HCT116 (cell line): Measurements from ENCODE around the gene ATG4B. TPM values are rescaled to one million over a fixed set of nuclear protein-coding genes. Genes with fewer than 3 reads are reported as not detected.

Experiments
- ATAC-seq: fragments of 200-7000 bp; cut with Tn5 transposase; 2 replicates; pipeline ENCODE4 v1.9.1; 2020; ENCODE audit warnings: mild to moderate bottlenecking, moderate library complexity
- BruUV-seq: library from RNA; stranded (reverse); fragments of 400-500 nt; replicated peaks from 2 replicates; lab custom pipeline; 2021; lab: Mats Ljungman, UMichigan
- CTCF ChIA-PET: fragments of 300-600 bp; sonication (Branson Sonifier 250); formaldehyde crosslinking; loops from one replicate; lab custom pipeline; 2021; ENCODE audit warnings: antibody characterized with exemption; lab: Charles Lee
- POLR2A ChIA-PET: fragments of 300-600, 350-600 bp; sonication (Branson Sonifier 250); formaldehyde crosslinking; loops from one replicate; lab custom pipeline; 2021; ENCODE audit warnings: antibody characterized with exemption; lab: Charles Lee
- RAD21 ChIA-PET, 2 experiments: fragments of 300-600 bp; sonication (Branson Sonifier 250); formaldehyde crosslinking; loops; one replicate each; lab custom pipeline; 2023; ENCODE audit warnings: low total read pairs in 2 of 2; ENCODE audit not compliant: uncharacterized antibody in 2 of 2, unreplicated experiment in 2 of 2, low non-redundant PET in 1 of 2; lab: Charles Lee
- DNase-seq: peaks from one replicate; pipeline ENCODE4 v3.0.0-alpha.2; 2010; ENCODE audit warnings: low read depth, low spot score
- H2AFZ ChIP-seq: fragments of 200-600 bp; shearing (Covaris generic), sonication (generic); 2 replicates; pipeline ENCODE4 v1.6.1; 2017; ENCODE audit warnings: low read depth, mixed run types, mixed read lengths, antibody characterized with exemption, low read length; ENCODE audit not compliant: poor library complexity, severe bottlenecking
- H3K27ac ChIP-seq: 2 replicates; pipeline ENCODE4 v1.5.1; 2012; ENCODE audit warnings: low read depth, low read length
- H3K27me3 ChIP-seq: fragments of 200-600 bp; sonication (generic); 2 replicates; pipeline ENCODE4 v1.6.1; 2016; ENCODE audit warnings: mixed run types, low read length, mixed read lengths; ENCODE audit not compliant: insufficient read depth
- H3K36me3 ChIP-seq, 2 experiments: fragments of 200-500 bp in 1 of 2; fragments of 200-600 bp in 1 of 2; sonication (Bioruptor generic) in 1 of 2; sonication (generic) in 1 of 2; 2 replicates each; pipeline versions ENCODE4 v1.5.1 to v1.6.1; 2014 to 2016; ENCODE audit warnings: low read length in 2 of 2, inconsistent platforms in 1 of 2, mixed read lengths in 1 of 2, mixed run types in 1 of 2; ENCODE audit not compliant: insufficient read depth in 2 of 2, control insufficient read depth in 1 of 2
- H3K4me1 ChIP-seq, 2 experiments: fragments of 200-600 bp in 1 of 2; sonication (generic) in 1 of 2; 2 replicates each; pipeline versions ENCODE4 v1.5.1 to v1.6.1; 2012 to 2017; ENCODE audit warnings: low read length in 2 of 2, inconsistent platforms in 1 of 2, mild to moderate bottlenecking in 1 of 2, mixed read lengths in 1 of 2, mixed run types in 1 of 2, moderate library complexity in 1 of 2; ENCODE audit not compliant: insufficient read depth in 2 of 2, control insufficient read depth in 1 of 2
- H3K4me2 ChIP-seq: fragments of 200-600 bp; sonication (generic); 2 replicates; pipeline ENCODE4 v1.6.1; 2017; ENCODE audit warnings: mixed run types, low read length, mixed read lengths
- H3K4me3 ChIP-seq, 2 experiments: fragments of 200-600 bp in 1 of 2; sonication (generic) in 1 of 2; replicated peaks in 1 of 2; 2 replicates each; pipeline ENCODE4 v1.5.1; 2011 to 2016; ENCODE audit warnings: low read length in 2 of 2, control low read depth in 1 of 2, low read depth in 1 of 2, mild to moderate bottlenecking in 1 of 2, mixed read lengths in 1 of 2, mixed run types in 1 of 2
- H3K79me2 ChIP-seq: fragments of 200-600 bp; sonication (generic); 2 replicates; pipeline ENCODE4 v1.6.1; 2017; ENCODE audit warnings: mild to moderate bottlenecking, mixed run types, low read length, moderate library complexity, mixed read lengths; ENCODE audit not compliant: insufficient read depth
- H3K9ac ChIP-seq: fragments of 200-600 bp; sonication (generic); 2 replicates; pipeline ENCODE4 v1.6.1; 2016; ENCODE audit warnings: low read length, mixed read lengths
- H3K9me2 ChIP-seq: fragments of 200-600 bp; sonication (generic), shearing (Covaris generic); 2 replicates; pipeline ENCODE4 v1.6.1; 2017; ENCODE audit warnings: mixed run types, mild to moderate bottlenecking, moderate library complexity; ENCODE audit not compliant: insufficient read depth
- H3K9me3 ChIP-seq, 2 experiments: fragments of 200-500 bp in 1 of 2; fragments of 200-600 bp in 1 of 2; sonication (Bioruptor generic) in 1 of 2; sonication (generic) in 1 of 2; 2 replicates each; pipeline ENCODE4 v1.6.1; 2014 to 2017; ENCODE audit warnings: low read length in 2 of 2, mixed read lengths in 2 of 2, inconsistent platforms in 1 of 2, low read depth in 1 of 2, mild to moderate bottlenecking in 1 of 2, mixed run types in 1 of 2, moderate library complexity in 1 of 2; ENCODE audit not compliant: control insufficient read depth in 1 of 2, insufficient read depth in 1 of 2
- H4K20me1 ChIP-seq: fragments of 200-600 bp; sonication (generic), shearing (Covaris generic); 2 replicates; pipeline ENCODE4 v1.6.1; 2017; ENCODE audit warnings: mixed run types, mild to moderate bottlenecking, moderate library complexity; ENCODE audit not compliant: insufficient read depth
- CEBPB ChIP-seq: IDR thresholded peaks from 2 replicates; pipeline ENCODE4 v1.6.1; 2012; ENCODE audit warnings: low read depth
- EGR1 ChIP-seq: IDR thresholded peaks from 2 replicates; pipeline ENCODE4 v1.6.1; 2012; ENCODE audit warnings: low read depth
- ELF1 ChIP-seq: IDR thresholded peaks from 2 replicates; pipeline ENCODE4 v1.6.1; 2012; ENCODE audit warnings: low read depth, borderline replicate concordance
- EZH2 ChIP-seq: fragments of 200-600 bp; sonication (generic); IDR thresholded peaks from 2 replicates; pipeline ENCODE4 v1.6.1; 2017; ENCODE audit warnings: antibody characterized with exemption, mixed run types
- EZH2phosphoT487 ChIP-seq: fragments of 200-600 bp; IDR thresholded peaks from 2 replicates; pipeline ENCODE4 v1.6.1; 2018; ENCODE audit warnings: antibody characterized with exemption, borderline replicate concordance
- FOSL1 ChIP-seq: IDR thresholded peaks from 2 replicates; pipeline ENCODE4 v1.6.1; 2012; ENCODE audit warnings: low read depth
- POLR2A ChIP-seq: IDR thresholded peaks from 2 replicates; pipeline ENCODE4 v1.7.0; 2011; ENCODE audit warnings: borderline replicate concordance; ENCODE audit not compliant: insufficient read depth, insufficient read length; ENCODE audit errors: extremely low read depth
- POLR2AphosphoS5 ChIP-seq: IDR thresholded peaks from 2 replicates; pipeline ENCODE4 v1.6.1; 2011; ENCODE audit warnings: mild to moderate bottlenecking, low read depth, low read length, moderate library complexity
- SIN3A ChIP-seq: IDR thresholded peaks from 2 replicates; pipeline ENCODE4 v1.6.1; 2012; ENCODE audit warnings: low read depth
- SRF ChIP-seq: IDR thresholded peaks from 2 replicates; pipeline ENCODE4 v1.6.1; 2012; ENCODE audit warnings: low read depth
- TCF7L2 ChIP-seq: IDR thresholded peaks from 2 replicates; pipeline ENCODE4 v1.7.0; 2011; ENCODE audit warnings: borderline replicate concordance, inconsistent platforms; ENCODE audit not compliant: insufficient read depth, insufficient read length; ENCODE audit errors: extremely low read depth
- ZNF274 ChIP-seq: fragments of 200-500 bp; sonication (Bioruptor generic); IDR thresholded peaks from 2 replicates; pipeline ENCODE4 v1.6.1; 2014; ENCODE audit warnings: mild to moderate bottlenecking, low read depth, low read length, inconsistent platforms
- intact Hi-C: fragments of 100-400 bp; cut with micrococcal nuclease; formaldehyde crosslinking; loops from 2 replicates; pipeline ENCODE4 v1.10.0; 2022
- total RNA-seq: library from RNA; stranded (reverse); gene quantifications from one replicate; pipeline ENCODE4 v1.2.1, GENCODE V29; 2021; ENCODE audit not compliant: unreplicated experiment
- TF ChIP-seq, protein P1 (sequence below): IDR thresholded peaks from 2 replicates; pipeline ENCODE4 v1.6.1; 2011; ENCODE audit warnings: mild to moderate bottlenecking, low read length, moderate library complexity; ENCODE audit not compliant: insufficient replicate concordance; ENCODE audit errors: extremely low read depth
- TF ChIP-seq, protein P2 (sequence below): IDR thresholded peaks from 2 replicates; pipeline ENCODE4 v1.6.1; 2012; ENCODE audit warnings: low read depth
- TF ChIP-seq, protein P3 (sequence below): IDR thresholded peaks from 2 replicates; pipeline ENCODE4 v1.6.1; 2012
- TF ChIP-seq, protein P4 (sequence below), 3 experiments: fragments of 200-600 bp in 1 of 3; sonication (generic) in 1 of 3; IDR thresholded peaks in 2 of 3; conservative IDR thresholded peaks in 1 of 3; 2 replicates each; pipeline ENCODE4 v1.5.1; 2012 to 2017; ENCODE audit warnings: low read depth in 2 of 3, low read length in 2 of 3, antibody characterized with exemption in 1 of 3, borderline replicate concordance in 1 of 3, control low read depth in 1 of 3, mild to moderate bottlenecking in 1 of 3, mixed read lengths in 1 of 3, mixed run types in 1 of 3, moderate library complexity in 1 of 3; ENCODE audit not compliant: insufficient read depth in 1 of 3

Gene ATG4B
- total RNA-seq, 1 experiment from 2014 or later: 87.4 TPM

DNA sequence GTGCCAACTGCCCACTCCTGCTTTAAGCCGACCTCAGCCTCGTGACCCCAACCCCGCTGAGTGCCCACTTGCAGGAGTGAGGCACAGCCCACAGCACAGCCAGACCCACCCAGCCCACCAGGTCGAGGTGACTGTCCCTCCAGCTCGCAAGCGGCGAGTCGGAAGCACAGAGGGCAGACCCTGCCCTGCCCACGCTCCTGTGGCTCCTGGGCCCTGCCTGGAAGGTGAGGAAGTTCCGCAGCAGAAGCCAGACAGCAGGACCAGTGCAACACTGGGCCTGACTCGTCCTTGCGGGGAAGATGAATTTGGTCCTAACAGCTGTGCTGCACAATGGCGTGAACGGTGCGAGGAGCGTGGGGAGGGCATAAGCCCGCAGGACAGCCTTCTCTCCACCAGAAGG is 39.2 kb downstream of the ATG4B start:
- ATAC-seq: no peak
- no peak for DNase-seq
- POLR2A ChIA-PET: interaction anchor here (1.8 kb wide), 1 partner anchor 10 kb away, joined by 4 read pairs; the partner anchor contains the start of gene DTYMK
- Histone ChIP-seq H3K36me3 (peaks cover 27 to 29% of the 10 kb centered on the region in 2 experiments), H3K9ac (no peak overlapping the region), H3K9me3 (no peaks in the 10 kb centered on the region), H3K27me3 (no peaks in the 10 kb centered on the region), H3K9me2 (no peaks in the 10 kb centered on the region), H2AFZ (no peak overlapping the region), H3K4me3 (no peak overlapping the region), H3K27ac (no peak overlapping the region), H3K79me2 (peaks cover 18% of the 10 kb centered on the region)
- CTCF ChIA-PET: no interaction called here
- RAD21 ChIA-PET: no interaction called here
- intact Hi-C loops: no loop called here
- BruUV-seq: no TSS peak
- TF ChIP-seq EGR1: no peak
- TF ChIP-seq, protein P1, sequence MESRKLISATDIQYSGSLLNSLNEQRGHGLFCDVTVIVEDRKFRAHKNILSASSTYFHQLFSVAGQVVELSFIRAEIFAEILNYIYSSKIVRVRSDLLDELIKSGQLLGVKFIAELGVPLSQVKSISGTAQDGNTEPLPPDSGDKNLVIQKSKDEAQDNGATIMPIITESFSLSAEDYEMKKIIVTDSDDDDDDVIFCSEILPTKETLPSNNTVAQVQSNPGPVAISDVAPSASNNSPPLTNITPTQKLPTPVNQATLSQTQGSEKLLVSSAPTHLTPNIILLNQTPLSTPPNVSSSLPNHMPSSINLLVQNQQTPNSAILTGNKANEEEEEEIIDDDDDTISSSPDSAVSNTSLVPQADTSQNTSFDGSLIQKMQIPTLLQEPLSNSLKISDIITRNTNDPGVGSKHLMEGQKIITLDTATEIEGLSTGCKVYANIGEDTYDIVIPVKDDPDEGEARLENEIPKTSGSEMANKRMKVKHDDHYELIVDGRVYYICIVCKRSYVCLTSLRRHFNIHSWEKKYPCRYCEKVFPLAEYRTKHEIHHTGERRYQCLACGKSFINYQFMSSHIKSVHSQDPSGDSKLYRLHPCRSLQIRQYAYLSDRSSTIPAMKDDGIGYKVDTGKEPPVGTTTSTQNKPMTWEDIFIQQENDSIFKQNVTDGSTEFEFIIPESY: no peak
- TF ChIP-seq, protein P2, sequence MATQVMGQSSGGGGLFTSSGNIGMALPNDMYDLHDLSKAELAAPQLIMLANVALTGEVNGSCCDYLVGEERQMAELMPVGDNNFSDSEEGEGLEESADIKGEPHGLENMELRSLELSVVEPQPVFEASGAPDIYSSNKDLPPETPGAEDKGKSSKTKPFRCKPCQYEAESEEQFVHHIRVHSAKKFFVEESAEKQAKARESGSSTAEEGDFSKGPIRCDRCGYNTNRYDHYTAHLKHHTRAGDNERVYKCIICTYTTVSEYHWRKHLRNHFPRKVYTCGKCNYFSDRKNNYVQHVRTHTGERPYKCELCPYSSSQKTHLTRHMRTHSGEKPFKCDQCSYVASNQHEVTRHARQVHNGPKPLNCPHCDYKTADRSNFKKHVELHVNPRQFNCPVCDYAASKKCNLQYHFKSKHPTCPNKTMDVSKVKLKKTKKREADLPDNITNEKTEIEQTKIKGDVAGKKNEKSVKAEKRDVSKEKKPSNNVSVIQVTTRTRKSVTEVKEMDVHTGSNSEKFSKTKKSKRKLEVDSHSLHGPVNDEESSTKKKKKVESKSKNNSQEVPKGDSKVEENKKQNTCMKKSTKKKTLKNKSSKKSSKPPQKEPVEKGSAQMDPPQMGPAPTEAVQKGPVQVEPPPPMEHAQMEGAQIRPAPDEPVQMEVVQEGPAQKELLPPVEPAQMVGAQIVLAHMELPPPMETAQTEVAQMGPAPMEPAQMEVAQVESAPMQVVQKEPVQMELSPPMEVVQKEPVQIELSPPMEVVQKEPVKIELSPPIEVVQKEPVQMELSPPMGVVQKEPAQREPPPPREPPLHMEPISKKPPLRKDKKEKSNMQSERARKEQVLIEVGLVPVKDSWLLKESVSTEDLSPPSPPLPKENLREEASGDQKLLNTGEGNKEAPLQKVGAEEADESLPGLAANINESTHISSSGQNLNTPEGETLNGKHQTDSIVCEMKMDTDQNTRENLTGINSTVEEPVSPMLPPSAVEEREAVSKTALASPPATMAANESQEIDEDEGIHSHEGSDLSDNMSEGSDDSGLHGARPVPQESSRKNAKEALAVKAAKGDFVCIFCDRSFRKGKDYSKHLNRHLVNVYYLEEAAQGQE: no peak
- no peak for TF ChIP-seq EZH2
- TF ChIP-seq CEBPB: no peak
- no peak for TF ChIP-seq SIN3A
- TF ChIP-seq FOSL1: no peak
- TF ChIP-seq TCF7L2: no peak
- no peak for TF ChIP-seq ELF1
- no peak for TF ChIP-seq EZH2phosphoT487
- no peak for TF ChIP-seq SRF
- no peak for TF ChIP-seq ZNF274
- TF ChIP-seq, protein P3, sequence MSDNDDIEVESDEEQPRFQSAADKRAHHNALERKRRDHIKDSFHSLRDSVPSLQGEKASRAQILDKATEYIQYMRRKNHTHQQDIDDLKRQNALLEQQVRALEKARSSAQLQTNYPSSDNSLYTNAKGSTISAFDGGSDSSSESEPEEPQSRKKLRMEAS: no peak
- TF ChIP-seq POLR2AphosphoS5: no peak
- no peak for TF ChIP-seq POLR2A
- TF ChIP-seq, protein P4, sequence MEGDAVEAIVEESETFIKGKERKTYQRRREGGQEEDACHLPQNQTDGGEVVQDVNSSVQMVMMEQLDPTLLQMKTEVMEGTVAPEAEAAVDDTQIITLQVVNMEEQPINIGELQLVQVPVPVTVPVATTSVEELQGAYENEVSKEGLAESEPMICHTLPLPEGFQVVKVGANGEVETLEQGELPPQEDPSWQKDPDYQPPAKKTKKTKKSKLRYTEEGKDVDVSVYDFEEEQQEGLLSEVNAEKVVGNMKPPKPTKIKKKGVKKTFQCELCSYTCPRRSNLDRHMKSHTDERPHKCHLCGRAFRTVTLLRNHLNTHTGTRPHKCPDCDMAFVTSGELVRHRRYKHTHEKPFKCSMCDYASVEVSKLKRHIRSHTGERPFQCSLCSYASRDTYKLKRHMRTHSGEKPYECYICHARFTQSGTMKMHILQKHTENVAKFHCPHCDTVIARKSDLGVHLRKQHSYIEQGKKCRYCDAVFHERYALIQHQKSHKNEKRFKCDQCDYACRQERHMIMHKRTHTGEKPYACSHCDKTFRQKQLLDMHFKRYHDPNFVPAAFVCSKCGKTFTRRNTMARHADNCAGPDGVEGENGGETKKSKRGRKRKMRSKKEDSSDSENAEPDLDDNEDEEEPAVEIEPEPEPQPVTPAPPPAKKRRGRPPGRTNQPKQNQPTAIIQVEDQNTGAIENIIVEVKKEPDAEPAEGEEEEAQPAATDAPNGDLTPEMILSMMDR (IDR thresholded peaks at IDR 0.05 in 2 of 3, conservative IDR thresholded peaks at IDR 0.05 in 1 of 3; ENCODE audit: borderline replicate concordance in 1 of 3, insufficient read depth in 1 of 3, low read depth in 2 of 3, low read length in 2 of 3): no peak
- TF ChIP-seq, all 23 proteins: peak for 0
- Histone ChIP-seq H4K20me1 (no peaks in the 10 kb centered on the region), H3K4me1 (peaks cover 0 to 3% of the 10 kb centered on the region in 2 experiments; a peak in 2 of 4 replicates), H3K4me2 (no peak overlapping the region)
